ENCODE results near the gene KNDC1.

DNA sequence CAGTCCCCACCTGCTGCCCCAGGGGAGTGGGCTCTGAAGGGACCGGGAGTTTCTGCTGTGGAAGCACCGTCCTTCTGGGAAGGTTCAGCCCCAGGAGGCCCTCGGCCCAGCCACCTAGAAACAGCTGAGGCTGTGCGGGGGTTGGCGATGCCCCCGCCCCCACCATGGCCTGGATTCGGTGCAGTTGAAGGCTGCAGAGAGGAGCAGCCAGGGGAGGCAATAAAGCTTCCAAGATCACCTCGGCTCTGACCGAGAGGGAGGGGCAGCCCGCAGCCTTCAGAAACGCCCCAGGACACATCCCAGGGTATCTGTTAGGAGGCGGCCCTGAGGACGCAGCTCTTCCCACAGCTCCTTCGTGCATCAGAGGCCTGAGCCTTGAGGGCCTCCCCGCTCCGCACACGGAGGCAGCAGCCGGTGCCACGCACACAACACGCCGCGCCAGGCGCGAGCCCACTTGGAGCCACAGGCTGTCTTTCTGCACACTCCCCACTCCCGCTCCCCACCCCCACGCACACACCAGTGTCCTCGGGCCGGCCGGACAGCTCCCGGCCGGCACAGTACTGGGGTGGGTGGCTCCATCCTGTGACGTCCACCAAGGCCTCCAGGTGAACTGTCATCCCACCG lies 1.6 kb downstream of the KNDC1 start:
- TF ChIP-seq, protein P1, sequence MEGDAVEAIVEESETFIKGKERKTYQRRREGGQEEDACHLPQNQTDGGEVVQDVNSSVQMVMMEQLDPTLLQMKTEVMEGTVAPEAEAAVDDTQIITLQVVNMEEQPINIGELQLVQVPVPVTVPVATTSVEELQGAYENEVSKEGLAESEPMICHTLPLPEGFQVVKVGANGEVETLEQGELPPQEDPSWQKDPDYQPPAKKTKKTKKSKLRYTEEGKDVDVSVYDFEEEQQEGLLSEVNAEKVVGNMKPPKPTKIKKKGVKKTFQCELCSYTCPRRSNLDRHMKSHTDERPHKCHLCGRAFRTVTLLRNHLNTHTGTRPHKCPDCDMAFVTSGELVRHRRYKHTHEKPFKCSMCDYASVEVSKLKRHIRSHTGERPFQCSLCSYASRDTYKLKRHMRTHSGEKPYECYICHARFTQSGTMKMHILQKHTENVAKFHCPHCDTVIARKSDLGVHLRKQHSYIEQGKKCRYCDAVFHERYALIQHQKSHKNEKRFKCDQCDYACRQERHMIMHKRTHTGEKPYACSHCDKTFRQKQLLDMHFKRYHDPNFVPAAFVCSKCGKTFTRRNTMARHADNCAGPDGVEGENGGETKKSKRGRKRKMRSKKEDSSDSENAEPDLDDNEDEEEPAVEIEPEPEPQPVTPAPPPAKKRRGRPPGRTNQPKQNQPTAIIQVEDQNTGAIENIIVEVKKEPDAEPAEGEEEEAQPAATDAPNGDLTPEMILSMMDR (conservative IDR thresholded peaks at IDR 0.05; ENCODE audit: low read depth in 2 of 2), result no peak
- TF ChIP-seq, protein P2, sequence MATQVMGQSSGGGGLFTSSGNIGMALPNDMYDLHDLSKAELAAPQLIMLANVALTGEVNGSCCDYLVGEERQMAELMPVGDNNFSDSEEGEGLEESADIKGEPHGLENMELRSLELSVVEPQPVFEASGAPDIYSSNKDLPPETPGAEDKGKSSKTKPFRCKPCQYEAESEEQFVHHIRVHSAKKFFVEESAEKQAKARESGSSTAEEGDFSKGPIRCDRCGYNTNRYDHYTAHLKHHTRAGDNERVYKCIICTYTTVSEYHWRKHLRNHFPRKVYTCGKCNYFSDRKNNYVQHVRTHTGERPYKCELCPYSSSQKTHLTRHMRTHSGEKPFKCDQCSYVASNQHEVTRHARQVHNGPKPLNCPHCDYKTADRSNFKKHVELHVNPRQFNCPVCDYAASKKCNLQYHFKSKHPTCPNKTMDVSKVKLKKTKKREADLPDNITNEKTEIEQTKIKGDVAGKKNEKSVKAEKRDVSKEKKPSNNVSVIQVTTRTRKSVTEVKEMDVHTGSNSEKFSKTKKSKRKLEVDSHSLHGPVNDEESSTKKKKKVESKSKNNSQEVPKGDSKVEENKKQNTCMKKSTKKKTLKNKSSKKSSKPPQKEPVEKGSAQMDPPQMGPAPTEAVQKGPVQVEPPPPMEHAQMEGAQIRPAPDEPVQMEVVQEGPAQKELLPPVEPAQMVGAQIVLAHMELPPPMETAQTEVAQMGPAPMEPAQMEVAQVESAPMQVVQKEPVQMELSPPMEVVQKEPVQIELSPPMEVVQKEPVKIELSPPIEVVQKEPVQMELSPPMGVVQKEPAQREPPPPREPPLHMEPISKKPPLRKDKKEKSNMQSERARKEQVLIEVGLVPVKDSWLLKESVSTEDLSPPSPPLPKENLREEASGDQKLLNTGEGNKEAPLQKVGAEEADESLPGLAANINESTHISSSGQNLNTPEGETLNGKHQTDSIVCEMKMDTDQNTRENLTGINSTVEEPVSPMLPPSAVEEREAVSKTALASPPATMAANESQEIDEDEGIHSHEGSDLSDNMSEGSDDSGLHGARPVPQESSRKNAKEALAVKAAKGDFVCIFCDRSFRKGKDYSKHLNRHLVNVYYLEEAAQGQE (IDR thresholded peaks at IDR 0.05; ENCODE audit: unreplicated experiment), result no peak

Measured in GM23338 (cell line).